GM21526 (cell line): ENCODE data around the gene PKNOX1.
"Not testable (repeated sequence)": the region's sequence is repeated elsewhere in the genome, so short reads cannot be mapped to it uniquely, and the experiment has no call there.

ENCODE experiments used
- ATAC-seq: cut with Tn5 transposase; IDR thresholded peaks from one replicate; pipeline ENCODE4 v1.9.1; 2021; ENCODE audit warnings: moderate library complexity; ENCODE audit not compliant: unreplicated experiment, low FRiP score

Gene PKNOX1

GRCh38 chr21:43045165-43045875 is 71.0 kb downstream of the PKNOX1 start:
- ATAC-seq: not testable (repeated sequence)

- not testable (repeated sequence) for ATAC-seq
Measured at GRCh38 chr21:43045876-43046821, 71.8 kb downstream of the PKNOX1 start.

GRCh38 chr21:43053112-43053511 is 78.8 kb downstream of the PKNOX1 start:
- not testable (repeated sequence) for ATAC-seq

- not testable (repeated sequence) for ATAC-seq
Measured at GRCh38 chr21:43062955-43063664, 88.7 kb downstream of the PKNOX1 start.

- not testable (repeated sequence) for ATAC-seq
Measured at GRCh38 chr21:43064265-43064917, 90.0 kb downstream of the PKNOX1 start.

- not testable (repeated sequence) for ATAC-seq
Measured at GRCh38 chr21:43065991-43066390, 91.6 kb downstream of the PKNOX1 start.

DNA sequence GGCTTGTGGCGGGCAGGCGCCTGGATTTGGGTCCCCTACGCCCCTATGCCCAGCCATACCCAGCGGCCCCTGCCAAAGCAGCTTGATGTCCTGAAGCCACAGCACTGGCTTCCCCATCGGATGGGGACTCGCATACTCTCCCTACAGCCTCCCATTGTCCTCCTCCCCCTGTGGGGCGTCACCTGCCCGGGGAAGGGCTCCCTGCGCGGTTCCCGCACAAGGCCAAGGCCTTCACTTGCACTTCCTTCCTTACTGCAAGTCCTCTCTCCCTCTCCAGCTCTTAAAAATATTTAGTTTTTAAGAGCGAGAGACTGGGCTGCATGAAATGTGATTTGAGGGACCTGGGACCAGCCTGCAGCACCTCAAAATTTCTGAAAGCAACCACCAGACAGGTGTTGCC is 92.3 kb downstream of the PKNOX1 start:
- not testable (repeated sequence) for ATAC-seq

- ATAC-seq: not testable (repeated sequence)
Measured at GRCh38 chr21:43068065-43068464, 93.7 kb downstream of the PKNOX1 start.

GRCh38 chr21:43069682-43070081 is 95.3 kb downstream of the PKNOX1 start:
- ATAC-seq: not testable (repeated sequence)

DNA sequence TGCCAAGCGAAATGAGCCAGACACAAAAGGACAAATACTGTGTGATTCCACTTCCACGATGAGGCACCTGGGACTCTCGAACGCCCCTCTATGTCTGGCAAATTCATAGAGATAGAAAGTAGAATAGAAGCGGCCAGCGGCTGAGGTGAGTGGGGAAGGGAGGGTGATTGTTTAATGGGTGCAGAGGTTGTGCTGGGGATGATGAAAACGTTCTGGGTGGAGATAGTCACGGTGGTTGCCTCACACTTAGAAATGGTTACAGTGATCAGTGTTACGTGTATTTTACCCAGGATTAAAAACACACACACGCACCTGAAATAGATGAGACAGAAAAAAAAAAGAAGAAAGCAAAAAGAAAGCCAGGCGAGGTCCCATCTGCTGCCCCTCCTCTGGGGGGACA is 98.4 kb downstream of the PKNOX1 start:
- not testable (repeated sequence) for ATAC-seq

DNA sequence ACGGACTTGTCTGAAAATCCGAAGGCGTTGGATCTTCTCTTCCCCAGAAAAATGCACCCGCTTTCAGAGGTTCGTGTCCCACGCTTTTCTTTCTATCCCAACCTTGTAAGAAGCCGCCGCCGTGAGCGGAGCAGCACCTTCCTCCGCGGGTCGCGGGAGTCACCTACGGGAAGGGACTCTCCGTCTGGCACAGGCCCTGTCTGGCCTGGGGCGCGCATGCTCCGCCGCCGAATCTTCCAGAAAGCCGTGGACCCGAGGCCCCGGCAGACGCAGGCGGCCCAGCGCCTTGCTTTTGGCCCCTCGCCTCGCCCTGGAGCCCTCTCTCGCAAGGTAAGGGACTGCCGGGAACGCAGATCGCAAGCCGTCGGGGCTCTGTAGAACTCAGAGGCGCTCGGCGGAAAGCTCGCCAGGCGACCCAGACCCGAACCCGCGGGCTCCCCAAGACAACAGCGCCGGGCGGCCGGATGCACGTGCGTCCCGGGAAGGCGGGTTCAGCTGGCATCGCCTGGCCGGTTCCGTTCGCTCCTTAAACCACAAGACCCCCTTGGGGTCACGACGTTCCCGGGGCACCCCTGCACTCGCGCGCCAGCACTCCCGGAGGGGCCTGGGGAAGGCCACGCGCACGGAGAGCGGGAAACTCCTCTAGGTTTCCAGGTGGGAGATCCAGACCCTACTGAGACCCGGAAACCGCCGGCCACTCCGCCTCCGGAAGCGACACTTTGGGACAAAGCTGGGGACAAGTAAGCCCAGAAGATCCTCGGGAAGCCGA is 100.2 kb downstream of the PKNOX1 start:
- ATAC-seq: not testable (repeated sequence)

DNA sequence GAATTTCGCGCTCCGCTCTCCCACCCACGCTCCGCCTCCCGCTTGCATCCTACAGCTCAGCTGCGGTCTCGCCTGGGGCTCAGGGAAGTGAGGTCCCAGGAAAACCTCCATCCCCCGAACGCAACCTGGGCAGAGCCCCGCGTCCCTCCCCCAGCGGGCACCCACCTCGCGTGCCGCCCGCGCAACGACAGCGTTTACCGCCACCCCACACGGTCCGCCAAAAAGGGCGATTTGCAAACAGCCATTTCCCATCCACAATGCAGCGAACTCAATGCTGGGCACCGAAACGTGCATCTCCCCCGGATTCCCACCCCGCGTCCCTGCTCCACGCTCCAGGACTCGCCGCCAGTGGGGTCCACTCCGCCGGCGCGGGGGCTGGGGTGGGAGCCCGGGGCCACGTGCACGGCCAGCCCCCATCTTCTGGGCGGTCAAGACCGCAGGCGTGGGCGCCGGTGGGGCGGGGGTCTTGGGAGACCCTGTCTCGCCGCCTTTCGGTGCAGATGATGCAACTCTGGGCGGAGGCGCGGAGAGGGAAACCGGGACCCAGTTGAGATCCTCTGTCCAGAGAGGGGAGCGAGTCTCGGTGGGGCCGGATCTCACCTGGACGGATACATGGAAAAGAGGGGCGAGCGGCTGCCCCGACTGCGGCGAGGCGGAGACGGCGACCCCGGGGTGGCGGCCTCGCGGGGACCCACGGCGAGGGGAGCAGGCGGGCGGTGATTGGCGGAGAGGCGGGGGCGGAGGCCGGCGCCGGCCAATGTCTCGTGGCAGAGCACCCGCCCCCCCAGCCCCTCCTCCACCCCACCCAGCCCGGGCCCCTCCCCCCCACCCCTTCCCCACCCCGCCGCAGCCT is 101.0 kb downstream of the PKNOX1 start, which contains the start of gene CBS:
TSS of gene CBS (minus strand) at position 666 of the 853 bp plus-strand sequence. CDS start 3,642 bp downstream, outside the sequence.
- not testable (repeated sequence) for ATAC-seq

- not testable (repeated sequence) for ATAC-seq
Measured at GRCh38 chr21:43076023-43076637, 101.8 kb downstream of the PKNOX1 start.

DNA sequence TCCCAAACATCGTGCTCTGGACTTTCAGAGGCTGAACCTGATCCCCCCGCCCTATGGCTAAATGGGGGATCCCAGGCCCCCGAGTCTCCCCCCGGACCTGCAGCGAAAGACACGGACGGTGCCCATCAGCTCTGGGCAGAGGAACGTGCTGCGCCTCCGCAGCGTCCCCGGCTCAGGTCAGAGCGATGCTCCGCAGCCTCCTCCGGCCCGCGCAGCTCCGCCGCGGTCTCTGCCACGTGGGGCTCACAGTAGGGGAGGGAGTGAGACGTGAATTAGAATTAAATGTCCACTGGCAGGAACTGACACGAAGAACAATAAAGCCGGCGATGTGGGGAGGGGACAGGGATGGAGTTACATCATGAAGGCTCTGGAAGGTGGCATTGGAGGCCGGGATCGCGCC is 102.3 kb downstream of the PKNOX1 start:
- not testable (repeated sequence) for ATAC-seq

DNA sequence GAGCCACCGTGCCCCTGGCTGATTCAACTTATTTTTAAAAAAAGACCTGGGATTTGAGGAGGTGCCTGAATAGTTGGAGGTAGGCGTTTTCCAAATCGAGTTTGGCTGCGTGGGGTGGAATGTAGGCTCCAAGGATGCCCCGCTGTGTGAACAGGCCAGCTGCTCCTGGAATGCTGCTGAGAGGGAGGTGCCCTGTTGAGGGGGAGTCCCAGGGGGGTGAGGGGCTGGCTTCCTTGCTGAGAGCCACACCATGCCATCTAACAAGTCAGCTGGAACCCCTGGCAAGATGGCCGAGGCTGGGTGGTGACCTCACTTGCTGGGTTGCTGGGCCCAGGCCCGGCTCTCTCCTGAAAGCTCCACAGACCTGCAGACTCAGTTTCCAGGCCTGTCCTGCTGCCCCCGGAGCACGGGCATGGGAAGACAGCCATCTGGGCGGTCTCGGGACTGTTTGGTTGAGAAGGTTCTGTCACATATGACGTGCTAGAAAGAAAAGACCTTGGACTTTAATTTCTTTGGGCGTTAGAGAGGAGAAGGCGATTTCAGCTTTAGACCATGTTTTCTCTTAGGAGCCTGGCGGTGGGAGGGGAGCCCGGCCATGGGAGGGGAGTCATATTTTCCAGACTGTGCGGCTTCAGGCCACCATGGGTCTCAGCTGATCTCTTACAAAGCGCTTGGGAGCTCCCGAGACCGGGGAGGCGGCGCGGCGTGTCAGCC is 108.4 kb downstream of the PKNOX1 start:
- not testable (repeated sequence) for ATAC-seq
